IMR-90 (cell line): Measurements from ENCODE around the gene XCR1. TPM values are rescaled to one million over a fixed set of nuclear protein-coding genes. Genes with fewer than 3 reads are reported as not detected.
A peak's percentile ranks its signal among the peaks of the same experiment; 100 is the strongest.

Source experiments
- ATAC-seq: fragments of 200-7000 bp; cut with Tn5 transposase; 2 replicates; pipeline ENCODE4 v1.9.1; 2020; ENCODE audit warnings: low read depth, mild to moderate bottlenecking, moderate library complexity
- BruUV-seq: library from RNA; stranded (reverse); fragments of 400-500 nt; replicated peaks from 2 replicates; lab custom pipeline; 2021; lab: Mats Ljungman, UMichigan
- CTCF ChIA-PET: fragments of 300-600 bp; formaldehyde crosslinking; extraction: SDS; loops from one replicate; lab custom pipeline; 2021; ENCODE audit warnings: antibody characterized with exemption; lab: Yijun Ruan, JAX
- POLR2A ChIA-PET: fragments of 300-600 bp; sonication (Branson Sonifier 250); formaldehyde crosslinking; loops from one replicate; lab custom pipeline; 2022; ENCODE audit warnings: antibody characterized with exemption; ENCODE audit not compliant: unreplicated experiment; lab: Charles Lee
- DNase-seq: peaks from one replicate; pipeline ENCODE4 v3.0.0; 2013
- H2AFZ ChIP-seq: replicated peaks from 2 replicates; pipeline ENCODE3; 2013; ENCODE audit warnings: low read length, mild to moderate bottlenecking; ENCODE audit not compliant: poor library complexity
- H2AK5ac ChIP-seq: 2 replicates; pipeline ENCODE4 v1.6.1; 2013; ENCODE audit warnings: low read depth, low read length, inconsistent platforms
- H2AK9ac ChIP-seq: replicated peaks from 2 replicates; pipeline ENCODE3; 2013; ENCODE audit warnings: mild to moderate bottlenecking, low read depth, low read length, moderate library complexity; ENCODE audit not compliant: poor library complexity
- H2BK120ac ChIP-seq: 2 replicates; pipeline ENCODE4 v1.6.1; 2013; ENCODE audit warnings: low read depth, low read length, inconsistent platforms
- H2BK15ac ChIP-seq: 3 replicates; pipeline ENCODE4 v1.6.1; 2013; ENCODE audit warnings: low read depth, low read length, inconsistent platforms
- H2BK20ac ChIP-seq: 2 replicates; pipeline ENCODE4 v1.6.1; 2013; ENCODE audit warnings: low read depth, mild to moderate bottlenecking, inconsistent platforms, low read length, moderate library complexity
- H2BK5ac ChIP-seq: 2 replicates; pipeline ENCODE4 v1.6.1; 2013; ENCODE audit warnings: mild to moderate bottlenecking, low read depth, low read length, inconsistent platforms; ENCODE audit not compliant: poor library complexity, severe bottlenecking
- H3K14ac ChIP-seq: replicated peaks from 2 replicates; pipeline ENCODE4 v1.6.1; 2013; ENCODE audit warnings: low read depth, low read length, inconsistent platforms
- H3K18ac ChIP-seq: 2 replicates; pipeline ENCODE4 v1.6.1; 2013; ENCODE audit warnings: low read depth, low read length, control low read depth
- H3K23ac ChIP-seq: 2 replicates; pipeline ENCODE4 v1.6.1; 2013; ENCODE audit warnings: low read depth, low read length, inconsistent platforms
- H3K27ac ChIP-seq: 2 replicates; pipeline ENCODE4 v1.5.1; 2013; ENCODE audit warnings: mild to moderate bottlenecking, control low read depth, low read length; ENCODE audit not compliant: insufficient read depth
- H3K27me3 ChIP-seq: 2 replicates; pipeline ENCODE4 v1.6.1; 2013; ENCODE audit warnings: low read length; ENCODE audit not compliant: control insufficient read depth, insufficient read depth
- H3K36me3 ChIP-seq: 2 replicates; pipeline ENCODE4 v1.6.1; 2013; ENCODE audit warnings: low read length, mixed read lengths; ENCODE audit not compliant: control insufficient read depth, insufficient read depth
- H3K4ac ChIP-seq: 2 replicates; pipeline ENCODE4 v1.6.1; 2013; ENCODE audit warnings: low read depth, low read length, inconsistent platforms
- H3K4me1 ChIP-seq: 2 replicates; pipeline ENCODE4 v1.6.1; 2013; ENCODE audit warnings: low read length, mixed read lengths; ENCODE audit not compliant: control insufficient read depth, insufficient read depth
- H3K4me2 ChIP-seq: 2 replicates; pipeline ENCODE4 v1.6.1; 2013; ENCODE audit warnings: low read depth, mild to moderate bottlenecking, control low read depth, low read length, moderate library complexity
- H3K4me3 ChIP-seq: 2 replicates; pipeline ENCODE4 v1.5.1; 2013; ENCODE audit warnings: low read depth, mild to moderate bottlenecking, control low read depth, low read length, moderate library complexity; ENCODE audit not compliant: insufficient read depth
- H3K56ac ChIP-seq: 2 replicates; pipeline ENCODE4 v1.6.1; 2013; ENCODE audit warnings: low read length, inconsistent platforms; ENCODE audit not compliant: insufficient read depth; ENCODE audit errors: extremely low read depth
- H3K79me1 ChIP-seq, 2 experiments: 2 replicates each; pipeline ENCODE4 v1.6.1; 2013; ENCODE audit warnings: low read length in 2 of 2, inconsistent platforms in 1 of 2, low read depth in 1 of 2
- H3K9ac ChIP-seq: 2 replicates; pipeline ENCODE4 v1.6.1; 2013; ENCODE audit warnings: low read depth, low read length, control low read depth
- H3K9me1 ChIP-seq: 2 replicates; pipeline ENCODE4 v1.6.1; 2013; ENCODE audit warnings: low read length, inconsistent platforms; ENCODE audit not compliant: insufficient read depth
- H3K9me3 ChIP-seq: 2 replicates; pipeline ENCODE4 v1.6.1; 2013; ENCODE audit warnings: low read length; ENCODE audit not compliant: control insufficient read depth, insufficient read depth
- H4K20me1 ChIP-seq: 2 replicates; pipeline ENCODE4 v1.6.1; 2013; ENCODE audit warnings: low read length, inconsistent platforms; ENCODE audit not compliant: insufficient read depth
- H4K5ac ChIP-seq: 2 replicates; pipeline ENCODE4 v1.6.1; 2013; ENCODE audit warnings: mild to moderate bottlenecking, low read depth, low read length, control low read depth
- H4K8ac ChIP-seq, 2 experiments: 2 replicates each; pipeline ENCODE4 v1.6.1; 2013; ENCODE audit warnings: low read depth in 2 of 2, low read length in 2 of 2, control low read depth in 1 of 2, inconsistent platforms in 1 of 2
- H4K91ac ChIP-seq: 2 replicates; pipeline ENCODE4 v1.6.1; 2013; ENCODE audit warnings: low read depth, low read length, inconsistent platforms; ENCODE audit not compliant: insufficient read depth
- BHLHE40 ChIP-seq: fragments of 150-350 bp; IDR thresholded peaks from 2 replicates; pipeline ENCODE4 v1.6.1; 2016; ENCODE audit warnings: mild to moderate bottlenecking, low read depth, low read length
- CHD1 ChIP-seq: IDR thresholded peaks from 2 replicates; pipeline ENCODE4 v1.6.1; 2012; ENCODE audit warnings: low read depth, low read length, improper control_type of control experiment
- CTCF ChIP-seq: conservative IDR thresholded peaks from 2 replicates; pipeline ENCODE4 v1.5.1; 2012; ENCODE audit warnings: mild to moderate bottlenecking, low read depth, low read length, improper control_type of control experiment
- ELK1 ChIP-seq: fragments of 150-350 bp; IDR thresholded peaks from 2 replicates; pipeline ENCODE4 v1.6.1; 2016; ENCODE audit warnings: low read depth, mild to moderate bottlenecking, low read length, moderate library complexity, borderline replicate concordance
- FOS ChIP-seq: fragments of 150-350 bp; IDR thresholded peaks from 2 replicates; pipeline ENCODE4 v1.6.1; 2016; ENCODE audit warnings: low read depth, low read length
- MAFK ChIP-seq: IDR thresholded peaks from 2 replicates; pipeline ENCODE4 v1.6.1; 2012; ENCODE audit warnings: low read depth, low read length, improper control_type of control experiment
- MAZ ChIP-seq: IDR thresholded peaks from 2 replicates; pipeline ENCODE4 v1.6.1; 2012; ENCODE audit warnings: low read depth, mild to moderate bottlenecking, low read length, improper control_type of control experiment, moderate library complexity, borderline replicate concordance
- MXI1 ChIP-seq: IDR thresholded peaks from 2 replicates; pipeline ENCODE4 v1.6.1; 2012; ENCODE audit warnings: low read depth, mild to moderate bottlenecking, low read length, moderate library complexity, borderline replicate concordance
- NFE2L2 ChIP-seq: fragments of 150-350 bp; IDR thresholded peaks from 2 replicates; pipeline ENCODE4 v1.6.1; 2016; ENCODE audit warnings: low read depth, mild to moderate bottlenecking, low read length
- POLR2A ChIP-seq: IDR thresholded peaks from 2 replicates; pipeline ENCODE4 v1.6.1; 2012; ENCODE audit warnings: mild to moderate bottlenecking, low read depth, low read length
- RAD21 ChIP-seq: IDR thresholded peaks from 2 replicates; pipeline ENCODE4 v1.6.1; 2012; ENCODE audit warnings: low read length, improper control_type of control experiment
- RCOR1 ChIP-seq: IDR thresholded peaks from 2 replicates; pipeline ENCODE4 v1.6.1; 2012; ENCODE audit warnings: mild to moderate bottlenecking, low read length, improper control_type of control experiment; ENCODE audit not compliant: insufficient replicate concordance
- RFX5 ChIP-seq: IDR thresholded peaks from 2 replicates; pipeline ENCODE4 v1.8.0; 2012; ENCODE audit warnings: low read depth, mild to moderate bottlenecking, low read length, moderate library complexity
- SMC3 ChIP-seq: fragments of 150-350 bp; IDR thresholded peaks from 2 replicates; pipeline ENCODE4 v1.6.1; 2016; ENCODE audit warnings: low read depth, mild to moderate bottlenecking, antibody characterized with exemption, low read length, moderate library complexity
- WGBS, 2 experiments: methylation state at CpG; one replicate each; pipeline versions ENCODE4 v1.1.5 to v1.1.7; 2013; ENCODE audit warnings: missing lambda C conversion rate in 2 of 2; ENCODE audit not compliant: insufficient read length in 1 of 2; ENCODE audit errors: extremely low coverage in 2 of 2; 5-methylcytosine and 5-hydroxymethylcytosine counted together
- dilution Hi-C: fragments of 300-500 bp; cut with HindIII; formaldehyde crosslinking; loops from one replicate; pipeline ENCODE4 v1.14.3; 2018; ENCODE audit warnings: low sequenced_read_pairs; ENCODE audit not compliant: unreplicated experiment
- in situ Hi-C: fragments of 300-500 bp; cut with MboI; formaldehyde crosslinking; loops from 3 replicates; pipeline ENCODE4 v1.14.3; 2019; ENCODE audit warnings: low sequenced_read_pairs, inconsistent platforms, mixed read lengths
- intact Hi-C: fragments of 100-400 bp; cut with micrococcal nuclease; formaldehyde crosslinking; loops from 2 replicates; pipeline ENCODE4 v1.10.0; 2022
- polyA plus RNA-seq, 3 experiments: library from polyadenylated mRNA; depleted of rRNA; stranded (reverse); fragments of >200 nt; gene quantifications; 2 replicates each; pipeline ENCODE4 v1.2.3, GENCODE V29; 2012; ENCODE audit warnings: low replicate concordance in 1 of 3
- total RNA-seq: library from RNA; depleted of rRNA; stranded (reverse); fragments of >200 nt; gene quantifications from 2 replicates; pipeline ENCODE4 v1.2.3, GENCODE V29; 2012

Gene XCR1
- total and polyA plus RNA-seq, 2 of the 4 experiments (the other 2 are of a cell fraction): not detected

GRCh38 chr3:45972534-45973402 lies 54.5 kb downstream of the XCR1 start:
- Histone ChIP-seq H3K56ac (peak overlapping the region; percentile 40; the same call in 1 of the 2 replicates), H3K23ac (no peak overlapping the region), H4K91ac (peak overlapping the region; percentile 93), H4K8ac (peak overlapping the region in 1 of 2 experiments; percentile 64; a peak in 2 of 4 replicates), H3K4me3 (no peak overlapping the region), H3K18ac (peak overlapping the region; percentile 96), H3K27me3 (no peaks in the 10 kb centered on the region), H3K9ac (peak overlapping the region; percentile 60; the same call in 1 of the 2 replicates), H3K4me2 (peak overlapping the region; percentile 77), H3K79me1 (peaks cover 0 to 3% of the 10 kb centered on the region in 2 experiments; a peak in 1 of 4 replicates), H2BK120ac (peak overlapping the region; percentile 89), H4K5ac (peak overlapping the region; percentile 93), H2BK5ac (peak overlapping the region; percentile 84), H3K4ac (peak overlapping the region; percentile 82), H2AFZ (peak overlapping the region; percentile 1), H2AK9ac (peak overlapping the region; percentile 53), H4K20me1 (peaks cover 14% of the 10 kb centered on the region), H3K27ac (peak overlapping the region; percentile 86), H3K36me3 (peaks cover 30% of the 10 kb centered on the region), H2BK15ac (peak overlapping the region; percentile 69), H2BK20ac (peak overlapping the region; percentile 67), H3K9me1 (peaks cover 22% of the 10 kb centered on the region), H3K4me1 (peaks cover 12% of the 10 kb centered on the region), H3K9me3 (no peaks in the 10 kb centered on the region), H3K14ac (peak overlapping the region; percentile 83), H2AK5ac (peak overlapping the region; percentile 96)
- DNase-seq (peak; percentile 97), ATAC-seq (peak; percentile 93)
- ChIA-PET CTCF (interaction anchor here (0.8 to 0.9 kb wide), 2 partner anchors 13 to 107 kb away, joined by 3 read pairs; no protein-coding TSS in a partner anchor), POLR2A (interaction anchor here (0.6 to 1.0 kb wide), 3 partner anchors 9 to 15 kb away, joined by 3 read pairs; no protein-coding TSS in a partner anchor)
- dilution Hi-C loops (no loop called here), in situ Hi-C loops (no loop called here), intact Hi-C loops (loop anchor here (2.0 kb wide), 1 partner anchor 24 kb away; no protein-coding TSS in a partner anchor)
- WGBS, 2 experiments: no CpG with 5 or more reads among the region's 6 CpGs
- BruUV-seq: no TSS peak
- peak; percentile 19 for TF ChIP-seq RAD21
- TF ChIP-seq MXI1: no peak
- no peak for TF ChIP-seq POLR2A
- peak; percentile 90 for TF ChIP-seq FOS
- peak; percentile 81 for TF ChIP-seq BHLHE40
- TF ChIP-seq RCOR1: peak; percentile 87
- TF ChIP-seq RFX5: no peak
- 0 out of 2 replicates have a peak, but pooled peaks have one; percentile 17 for TF ChIP-seq MAZ
- peak; percentile 23; the same call in 1 of the 2 replicates for TF ChIP-seq SMC3
- no peak for TF ChIP-seq ELK1
- TF ChIP-seq MAFK: peak; percentile 93
- TF ChIP-seq CTCF: no peak
- no peak for TF ChIP-seq CHD1
- no peak for TF ChIP-seq NFE2L2
